ENCODE measurements around the gene CNTN5.
"Not testable (repeated sequence)": the region's sequence is repeated elsewhere in the genome, so short reads cannot be mapped to it uniquely, and the experiment has no call there.

Gene CNTN5

GRCh38 chr11:99822846-99823565 is 802.3 kb downstream of the CNTN5 start:
- Histone ChIP-seq H3K18ac (ENCODE audit: low read length) (no peak overlapping the region), H2AK5ac (ENCODE audit: low read length) (no peak overlapping the region), H3K79me2 (ENCODE audit: control insufficient read depth, insufficient read depth, low read length, poor library complexity) (no peaks in the 10 kb centered on the region), H3K23ac (ENCODE audit: low read length) (no peak overlapping the region), H4K8ac (ENCODE audit: low read depth, low read length) (no peak overlapping the region), H4K91ac (ENCODE audit: low read depth, low read length) (no peak overlapping the region), H2BK12ac (ENCODE audit: low read length) (no peak overlapping the region), H3K14ac (ENCODE audit: low read length) (no peak overlapping the region), H3K27ac (ENCODE audit: low read depth, low read length) (no peak overlapping the region), H3K4me2 (ENCODE audit: low read length) (no peak overlapping the region), H3K4me3 (ENCODE audit: low read depth, low read length) (no peak overlapping the region), H2BK120ac (ENCODE audit: insufficient read depth, low read length, poor library complexity) (no peak overlapping the region), H2AFZ (ENCODE audit: insufficient read depth, low read length, poor library complexity) (no peak overlapping the region), H3K4me1 (ENCODE audit: control insufficient read depth in 1 of 2, insufficient read depth in 2 of 2, low read length in 2 of 2) (no peaks in the 10 kb centered on the region), H3K36me3 (ENCODE audit: control insufficient read depth in 1 of 2, insufficient read depth in 2 of 2, low read length in 2 of 2) (no peaks in the 10 kb centered on the region), H3K79me1 (ENCODE audit: low read length) (no peaks in the 10 kb centered on the region), H4K12ac (ENCODE audit: low read depth, low read length) (no peak overlapping the region), H2BK5ac (ENCODE audit: low read depth, low read length, poor library complexity) (no peak overlapping the region), H3K27me3 (ENCODE audit: insufficient read depth, low read length) (no peaks in the 10 kb centered on the region), H3K4ac (ENCODE audit: low read depth, low read length) (no peak overlapping the region), H3K9me3 (ENCODE audit: insufficient read depth, low read depth, low read length) (peaks cover 1% of the 10 kb centered on the region), H3K9ac (ENCODE audit: low read length) (no peak overlapping the region)
- DNase-seq: no peak
- WGBS (ENCODE audit: extremely low coverage, insufficient coverage, insufficient read length): no CpG with 5 or more reads among the region's 6 CpGs

- not testable (repeated sequence) for H3K27me3 ChIP-seq (ENCODE audit: insufficient read depth, low read length); H2AK5ac ChIP-seq (ENCODE audit: low read length); H4K12ac ChIP-seq (ENCODE audit: low read depth, low read length); H3K18ac ChIP-seq (ENCODE audit: low read length); H4K8ac ChIP-seq (ENCODE audit: low read depth, low read length); H3K4me3 ChIP-seq (ENCODE audit: low read depth, low read length); H3K4me2 ChIP-seq (ENCODE audit: low read length); DNase-seq; H3K23ac ChIP-seq (ENCODE audit: low read length); H3K36me3 ChIP-seq (ENCODE audit: control insufficient read depth in 1 of 2, insufficient read depth in 2 of 2, low read length in 2 of 2); H4K91ac ChIP-seq (ENCODE audit: low read depth, low read length); H2AFZ ChIP-seq (ENCODE audit: insufficient read depth, low read length, poor library complexity); H3K9me3 ChIP-seq (ENCODE audit: insufficient read depth, low read depth, low read length); H2BK120ac ChIP-seq (ENCODE audit: insufficient read depth, low read length, poor library complexity); H3K79me2 ChIP-seq (ENCODE audit: control insufficient read depth, insufficient read depth, low read length, poor library complexity); H3K79me1 ChIP-seq (ENCODE audit: low read length); H3K4ac ChIP-seq (ENCODE audit: low read depth, low read length); H2BK12ac ChIP-seq (ENCODE audit: low read length); H3K4me1 ChIP-seq (ENCODE audit: control insufficient read depth in 1 of 2, insufficient read depth in 2 of 2, low read length in 2 of 2); H3K9ac ChIP-seq (ENCODE audit: low read length); H3K27ac ChIP-seq (ENCODE audit: low read depth, low read length); H3K14ac ChIP-seq (ENCODE audit: low read length); H2BK5ac ChIP-seq (ENCODE audit: low read depth, low read length, poor library complexity)
Measured at GRCh38 chr11:99836739-99837138, 816.0 kb downstream of the CNTN5 start.

- Histone ChIP-seq H3K9me3 (ENCODE audit: insufficient read depth, low read depth, low read length) (no peaks in the 10 kb centered on the region), H3K14ac (ENCODE audit: low read length) (no peak overlapping the region), H3K23ac (ENCODE audit: low read length) (no peak overlapping the region), H4K8ac (ENCODE audit: low read depth, low read length) (no peak overlapping the region), H4K12ac (ENCODE audit: low read depth, low read length) (no peak overlapping the region), H3K79me2 (ENCODE audit: control insufficient read depth, insufficient read depth, low read length, poor library complexity) (no peaks in the 10 kb centered on the region), H3K4ac (ENCODE audit: low read depth, low read length) (no peak overlapping the region), H2BK12ac (ENCODE audit: low read length) (no peak overlapping the region), H2AFZ (ENCODE audit: insufficient read depth, low read length, poor library complexity) (no peak overlapping the region), H3K79me1 (ENCODE audit: low read length) (no peaks in the 10 kb centered on the region), H2BK5ac (ENCODE audit: low read depth, low read length, poor library complexity) (no peak overlapping the region), H3K9ac (ENCODE audit: low read length) (no peak overlapping the region), H3K4me1 (ENCODE audit: control insufficient read depth in 1 of 2, insufficient read depth in 2 of 2, low read length in 2 of 2) (no peaks in the 10 kb centered on the region), H3K27me3 (ENCODE audit: insufficient read depth, low read length) (no peaks in the 10 kb centered on the region), H3K18ac (ENCODE audit: low read length) (no peak overlapping the region), H2AK5ac (ENCODE audit: low read length) (no peak overlapping the region), H3K36me3 (ENCODE audit: control insufficient read depth in 1 of 2, insufficient read depth in 2 of 2, low read length in 2 of 2) (no peaks in the 10 kb centered on the region), H2BK120ac (ENCODE audit: insufficient read depth, low read length, poor library complexity) (no peak overlapping the region), H3K4me2 (ENCODE audit: low read length) (no peak overlapping the region), H4K91ac (ENCODE audit: low read depth, low read length) (no peak overlapping the region), H3K27ac (ENCODE audit: low read depth, low read length) (no peak overlapping the region), H3K4me3 (ENCODE audit: low read depth, low read length) (no peak overlapping the region)
- DNase-seq: no peak
- WGBS (ENCODE audit: extremely low coverage, insufficient coverage, insufficient read length): no CpG with 5 or more reads among the region's 7 CpGs
Measured at GRCh38 chr11:99841885-99842284, 821.1 kb downstream of the CNTN5 start.

- no peak overlapping the region for H3K9ac ChIP-seq (ENCODE audit: low read length)
- no peak for DNase-seq
- H2BK12ac ChIP-seq (ENCODE audit: low read length): no peak overlapping the region
- no peak overlapping the region for H2AK5ac ChIP-seq (ENCODE audit: low read length)
- H3K23ac ChIP-seq (ENCODE audit: low read length): no peak overlapping the region
- H3K4me1 ChIP-seq (ENCODE audit: control insufficient read depth in 1 of 2, insufficient read depth in 2 of 2, low read length in 2 of 2): no peaks in the 10 kb centered on the region
- H2BK120ac ChIP-seq (ENCODE audit: insufficient read depth, low read length, poor library complexity): no peak overlapping the region
- no CpG with 5 or more reads among the region's 2 CpGs for WGBS (ENCODE audit: extremely low coverage, insufficient coverage, insufficient read length)
- no peak overlapping the region for H3K4ac ChIP-seq (ENCODE audit: low read depth, low read length)
- H3K9me3 ChIP-seq (ENCODE audit: insufficient read depth, low read depth, low read length): no peaks in the 10 kb centered on the region
- no peak overlapping the region for H3K4me3 ChIP-seq (ENCODE audit: low read depth, low read length)
- H3K4me2 ChIP-seq (ENCODE audit: low read length): no peak overlapping the region
- no peak overlapping the region for H3K18ac ChIP-seq (ENCODE audit: low read length)
- H2AFZ ChIP-seq (ENCODE audit: insufficient read depth, low read length, poor library complexity): no peak overlapping the region
- no peaks in the 10 kb centered on the region for H3K27me3 ChIP-seq (ENCODE audit: insufficient read depth, low read length)
- no peaks in the 10 kb centered on the region for H3K79me2 ChIP-seq (ENCODE audit: control insufficient read depth, insufficient read depth, low read length, poor library complexity)
- H3K27ac ChIP-seq (ENCODE audit: low read depth, low read length): no peak overlapping the region
- no peaks in the 10 kb centered on the region for H3K36me3 ChIP-seq (ENCODE audit: control insufficient read depth in 1 of 2, insufficient read depth in 2 of 2, low read length in 2 of 2)
- H4K91ac ChIP-seq (ENCODE audit: low read depth, low read length): no peak overlapping the region
- no peak overlapping the region for H2BK5ac ChIP-seq (ENCODE audit: low read depth, low read length, poor library complexity)
- H3K79me1 ChIP-seq (ENCODE audit: low read length): no peaks in the 10 kb centered on the region
- no peak overlapping the region for H3K14ac ChIP-seq (ENCODE audit: low read length)
- H4K12ac ChIP-seq (ENCODE audit: low read depth, low read length): no peak overlapping the region
- no peak overlapping the region for H4K8ac ChIP-seq (ENCODE audit: low read depth, low read length)
Measured at GRCh38 chr11:99865951-99866350, 845.2 kb downstream of the CNTN5 start.
